H1 (cell line): ENCODE measurements around the gene LIPG. TPM values are rescaled to one million over a fixed set of nuclear protein-coding genes. Genes with fewer than 3 reads are reported as not detected.

ENCODE experiments used
- JUND ChIP-seq: IDR thresholded peaks from 2 replicates; pipeline ENCODE4 v1.6.1; 2011; ENCODE audit warnings: mild to moderate bottlenecking, improper control_type of control experiment, low read length
- MAX ChIP-seq: IDR thresholded peaks from 2 replicates; pipeline ENCODE4 v1.6.1; 2012; ENCODE audit warnings: inconsistent platforms
- RNF2 ChIP-seq: fragments of 200-900, 300-1000 bp; sonication (generic); IDR thresholded peaks from 2 replicates; pipeline ENCODE4 v1.7.1; 2016; ENCODE audit warnings: borderline replicate concordance, low read depth, mild to moderate bottlenecking, antibody characterized with exemption, low read length; ENCODE audit not compliant: poor library complexity, severe bottlenecking; ENCODE audit errors: missing control alignments
- SRF ChIP-seq: IDR thresholded peaks from 2 replicates; pipeline ENCODE4 v1.6.1; 2011; ENCODE audit warnings: mild to moderate bottlenecking, low read depth, low read length, moderate library complexity
- polyA plus RNA-seq, 7 experiments: library from polyadenylated mRNA; depleted of rRNA in 3 of 7; stranded (reverse) in 5 of 7; unstranded in 2 of 7; fragments of >200 nt in 5 of 7; fragments of 200-250 nt in 2 of 7; gene quantifications; 1 replicate in 5 of 7; 2 replicates in 1 of 7; 4 replicates in 1 of 7; pipeline versions ENCODE4 v1.2.1 to v1.2.3, GENCODE V29; 2011 to 2013; ENCODE audit warnings: missing spikeins in 2 of 7, mixed read lengths in 2 of 7
- total RNA-seq: library from RNA; stranded (reverse); fragmentation: NEBNext Ultra II Directional; extraction: Animal tissue kit (Norgen Biotek cat#: 25700); gene quantifications from 2 replicates; pipeline ENCODE4 v1.2.1, GENCODE V29; 2021

LIPG gene
- total and polyA plus RNA-seq, 2 of the 8 experiments (the other 6 are each of a cell fraction or from before 2014, with no cell fraction given) = 9.2 to 9.8 TPM

GRCh38 chr18:49529596-49529995 is 32.3 kb upstream of the LIPG start (continued):
- TF ChIP-seq JUND (no peak), SRF (no peak), MAX (no peak), RNF2 (no peak)
